Spinal cord (tissue), 4 donors: ENCODE measurements around the gene SYP. TPM values are rescaled to one million over a fixed set of nuclear protein-coding genes. Genes with fewer than 3 reads are reported as not detected.

Experiments
- polyA plus RNA-seq, 2 donors: library from polyadenylated mRNA; unstranded; fragments of 120-200 nt; gene quantifications; one replicate each; pipeline ENCODE4 v1.2.1, GENCODE V29; 2013; ENCODE audit not compliant: insufficient read length in 2 of 2
- small RNA-seq: library from RNA; depleted of rRNA; stranded (forward); fragments of <200 nt; gene quantifications from one replicate; pipeline ENCODE3, GENCODE V24; 2014; ENCODE audit warnings: low replicate concordance
- total RNA-seq, 2 donors: library from RNA; depleted of rRNA in 1 of 2; stranded (reverse); fragments of 120-200 nt in 1 of 2; fragments of >200 nt in 1 of 2; gene quantifications; one replicate each; pipeline versions ENCODE4 v1.2.3 to v1.2.4, GENCODE V29; 2013 to 2014

The SYP gene
- total and polyA plus RNA-seq, 4 donors, result 83.5 to 344 (median 245) TPM

Small RNAs within 50 kb of the gene (small RNA-seq; reads per million reads assigned to genes)
- gene RN7SL262P, result 0.06 reads per million

Other genes with a start within 250 kb of the SYP start
- gene OTUD5, start 242.6 kb downstream of the SYP start, total RNA-seq, result 10 to 100 TPM; 27.9 to 35.7 TPM
- 10 to 100 TPM; 74.0 to 81.4 TPM for gene OTUD5, start 242.6 kb downstream of the SYP start, polyA plus RNA-seq
- 1 to 10 TPM; 1.8 to 3.7 TPM for gene KCND1, start 228.3 kb downstream of the SYP start, total RNA-seq
- 1 to 10 TPM; 5.7 to 6.7 TPM for gene KCND1, start 228.3 kb downstream of the SYP start, polyA plus RNA-seq
- 10 to 100 TPM; 29.1 to 30.0 TPM for gene GRIPAP1, start 197.9 kb downstream of the SYP start, total RNA-seq
- gene GRIPAP1, start 197.9 kb downstream of the SYP start, polyA plus RNA-seq, result 100 to 1,000 TPM in 1 of 2 donors, 10 to 100 TPM in 1; 91.2 to 116 TPM
- 10 to 100 TPM; 13.1 to 21.7 TPM for gene TFE3, start 156.8 kb downstream of the SYP start, total RNA-seq
- gene TFE3, start 156.8 kb downstream of the SYP start, polyA plus RNA-seq, result 10 to 100 TPM; 36.5 to 41.3 TPM
- gene CCDC120, start 141.2 kb downstream of the SYP start, total RNA-seq, result 1 to 10 TPM; 1.6 to 3.5 TPM
- 10 to 100 TPM; 14.8 to 22.4 TPM for gene CCDC120, start 141.2 kb downstream of the SYP start, polyA plus RNA-seq
- gene PRAF2, start 126.2 kb downstream of the SYP start, total RNA-seq, result 10 to 100 TPM in 1 of 2 donors, 1 to 10 TPM in 1; 7.3 to 16.1 TPM
- 100 to 1,000 TPM; 122 to 128 TPM for gene PRAF2, start 126.2 kb downstream of the SYP start, polyA plus RNA-seq
- 10 to 100 TPM; 24.5 to 47.3 TPM for gene WDR45, start 120.3 kb downstream of the SYP start, total RNA-seq
- gene WDR45, start 120.3 kb downstream of the SYP start, polyA plus RNA-seq, result 10 to 100 TPM; 42.2 to 49.0 TPM
- gene GPKOW, start 76.5 kb downstream of the SYP start, total RNA-seq, result 10 to 100 TPM; 22.9 to 32.3 TPM
- gene GPKOW, start 76.5 kb downstream of the SYP start, polyA plus RNA-seq, result 10 to 100 TPM; 34.2 to 35.6 TPM
- 1 to 10 TPM; 2.0 to 6.2 TPM for gene MAGIX, start 37.4 kb downstream of the SYP start, total RNA-seq
- 1 to 10 TPM; 5.5 to 6.0 TPM for gene MAGIX, start 37.4 kb downstream of the SYP start, polyA plus RNA-seq
- 10 to 100 TPM in 1 of 2 donors, 1 to 10 TPM in 1; 3.6 to 26.1 TPM for gene PLP2, start 28.3 kb downstream of the SYP start, total RNA-seq
- 10 to 100 TPM; 11.9 to 22.8 TPM for gene PLP2, start 28.3 kb downstream of the SYP start, polyA plus RNA-seq
- gene PRICKLE3, start 13.8 kb downstream of the SYP start, total RNA-seq, result 1 to 10 TPM; 2.0 to 2.2 TPM
- 1 to 10 TPM; 1.7 to 3.1 TPM for gene PRICKLE3, start 13.8 kb downstream of the SYP start, polyA plus RNA-seq
- gene CACNA1F, start 33.1 kb upstream of the SYP start, total RNA-seq, result under 1 TPM; under 0.01 to 0.11 TPM
- gene CACNA1F, start 33.1 kb upstream of the SYP start, polyA plus RNA-seq, result under 1 TPM; 0.11 to 0.21 TPM
- 1 to 10 TPM; 7.2 to 8.1 TPM for gene CCDC22, start 35.3 kb upstream of the SYP start, total RNA-seq
- gene CCDC22, start 35.3 kb upstream of the SYP start, polyA plus RNA-seq, result 10 to 100 TPM; 20.6 to 21.2 TPM
- under 1 TPM in 1 of 2 donors, not detected in 1; 0.11 TPM for gene FOXP3, start 64.5 kb upstream of the SYP start, total RNA-seq
- gene FOXP3, start 64.5 kb upstream of the SYP start, polyA plus RNA-seq, result 1 to 10 TPM; 1.2 to 1.3 TPM
- gene PPP1R3F, start 69.6 kb upstream of the SYP start, total RNA-seq, result 10 to 100 TPM; 13.3 to 13.4 TPM
- 10 to 100 TPM; 24.1 to 25.1 TPM for gene PPP1R3F, start 69.6 kb upstream of the SYP start, polyA plus RNA-seq
- not detected for gene GAGE10, start 103.5 kb upstream of the SYP start, total RNA-seq
- not detected for gene GAGE10, start 103.5 kb upstream of the SYP start, polyA plus RNA-seq
- gene GAGE12J, start 121.8 kb upstream of the SYP start, total RNA-seq, result not detected
- not detected for gene GAGE12J, start 121.8 kb upstream of the SYP start, polyA plus RNA-seq
- gene GAGE13, start 131.4 kb upstream of the SYP start, total RNA-seq, result not detected
- gene GAGE13, start 131.4 kb upstream of the SYP start, polyA plus RNA-seq, result not detected